ENCODE data around the gene PTPRU.
A peak's percentile ranks its signal among the peaks of the same experiment; 100 is the strongest.

The PTPRU gene

DNA sequence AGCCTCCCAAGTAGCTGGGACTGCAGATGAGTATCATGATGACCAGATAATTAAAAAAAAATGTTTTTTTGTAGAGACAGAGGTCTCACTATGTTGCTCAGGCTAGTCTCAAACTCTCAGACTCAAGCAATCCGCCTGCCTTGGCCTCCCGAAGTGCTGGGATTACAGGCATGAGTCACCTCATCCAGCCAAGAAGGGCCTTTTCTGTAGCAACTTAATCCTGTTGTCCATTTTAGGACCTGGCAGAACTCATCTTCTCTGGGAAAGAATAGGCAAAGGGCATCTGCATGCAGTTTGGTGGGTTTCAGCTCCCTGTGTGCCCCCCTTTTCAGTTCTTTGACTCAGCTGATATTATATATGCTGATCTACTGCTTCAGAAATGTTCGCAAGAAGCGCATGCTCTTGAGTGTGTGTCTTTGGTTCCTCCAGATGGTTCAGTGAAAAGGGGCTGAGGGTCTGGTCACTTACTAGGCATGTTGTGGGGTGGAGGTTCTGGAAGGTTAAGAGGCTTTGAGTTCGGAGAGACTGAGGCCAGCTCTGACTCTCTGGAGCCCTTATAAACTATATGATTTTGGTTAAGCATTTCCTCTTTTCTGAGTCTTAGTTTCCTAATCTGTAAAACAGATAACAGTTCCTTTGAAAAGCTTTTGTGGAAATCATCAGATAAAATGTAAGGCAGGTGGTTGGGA lies 35.3 kb upstream of the PTPRU start:
- Histone ChIP-seq H2AFZ (no peak overlapping the region), H3K79me2 (no peaks in the 10 kb centered on the region), H3K9me3 (ENCODE audit: control insufficient read depth, low read length) (no peaks in the 10 kb centered on the region), H3K27ac (no peak overlapping the region), H3K9ac (no peak overlapping the region), H3K27me3 (ENCODE audit: control insufficient read depth, insufficient read depth, low read length) (no peaks in the 10 kb centered on the region), H3K36me3 (ENCODE audit: control insufficient read depth, insufficient read depth, low read length) (no peaks in the 10 kb centered on the region), H3K4me1 (no peaks in the 10 kb centered on the region), H3K4me2 (ENCODE audit: low read length) (no peak overlapping the region), H3K4me3 (ENCODE audit: low read depth, low read length) (no peak overlapping the region)
- TF ChIP-seq, protein P1, sequence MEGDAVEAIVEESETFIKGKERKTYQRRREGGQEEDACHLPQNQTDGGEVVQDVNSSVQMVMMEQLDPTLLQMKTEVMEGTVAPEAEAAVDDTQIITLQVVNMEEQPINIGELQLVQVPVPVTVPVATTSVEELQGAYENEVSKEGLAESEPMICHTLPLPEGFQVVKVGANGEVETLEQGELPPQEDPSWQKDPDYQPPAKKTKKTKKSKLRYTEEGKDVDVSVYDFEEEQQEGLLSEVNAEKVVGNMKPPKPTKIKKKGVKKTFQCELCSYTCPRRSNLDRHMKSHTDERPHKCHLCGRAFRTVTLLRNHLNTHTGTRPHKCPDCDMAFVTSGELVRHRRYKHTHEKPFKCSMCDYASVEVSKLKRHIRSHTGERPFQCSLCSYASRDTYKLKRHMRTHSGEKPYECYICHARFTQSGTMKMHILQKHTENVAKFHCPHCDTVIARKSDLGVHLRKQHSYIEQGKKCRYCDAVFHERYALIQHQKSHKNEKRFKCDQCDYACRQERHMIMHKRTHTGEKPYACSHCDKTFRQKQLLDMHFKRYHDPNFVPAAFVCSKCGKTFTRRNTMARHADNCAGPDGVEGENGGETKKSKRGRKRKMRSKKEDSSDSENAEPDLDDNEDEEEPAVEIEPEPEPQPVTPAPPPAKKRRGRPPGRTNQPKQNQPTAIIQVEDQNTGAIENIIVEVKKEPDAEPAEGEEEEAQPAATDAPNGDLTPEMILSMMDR (IDR thresholded peaks at IDR 0.05), result no peak

DNA sequence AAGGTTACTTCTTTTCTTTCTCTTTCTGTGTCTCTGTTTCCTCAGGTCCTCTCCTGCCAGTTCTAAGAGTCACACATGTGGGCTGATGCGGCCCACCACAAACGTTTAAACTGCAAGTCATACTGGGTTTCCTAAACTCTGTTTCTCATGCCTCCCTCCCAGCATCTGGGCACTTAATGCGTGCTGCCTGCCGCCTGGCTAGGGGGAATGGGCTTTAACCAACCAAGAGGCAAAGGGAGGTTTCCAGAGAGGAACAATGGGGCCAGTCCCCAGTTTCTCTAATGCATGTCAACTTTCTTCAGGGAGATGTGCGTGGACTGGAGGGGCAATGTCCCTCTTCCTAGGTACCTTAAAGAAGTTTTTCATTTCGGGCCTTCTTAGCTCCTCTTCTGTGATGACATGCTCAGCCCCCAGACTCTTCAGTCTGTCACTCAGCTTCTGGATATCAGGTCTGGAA lies 34.7 kb upstream of the PTPRU start:
- Histone ChIP-seq H3K36me3 (ENCODE audit: control insufficient read depth, insufficient read depth, low read length) (no peaks in the 10 kb centered on the region), H3K9ac (no peak overlapping the region), H3K4me2 (ENCODE audit: low read length) (no peak overlapping the region)

DNA sequence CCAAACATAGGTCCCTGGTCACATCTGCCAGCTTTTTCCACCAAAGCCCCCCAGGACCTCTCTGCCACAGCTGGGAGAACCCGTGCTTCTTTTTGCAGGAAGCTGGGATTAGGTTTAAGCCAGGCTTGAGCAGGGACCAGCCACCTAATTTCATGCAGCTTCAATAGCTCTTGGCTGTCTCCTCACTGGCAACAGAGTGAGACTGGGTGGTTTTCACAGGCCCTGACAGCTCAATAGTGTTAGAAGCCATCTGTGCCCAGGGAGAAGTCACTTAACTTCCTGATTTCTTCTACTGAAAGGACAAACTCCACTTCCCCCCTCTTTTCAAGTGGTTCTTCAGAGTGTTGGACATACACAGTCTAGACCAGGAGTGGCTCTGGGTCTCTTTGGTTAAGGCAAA lies 34.3 kb upstream of the PTPRU start:
- Histone ChIP-seq H3K79me2 (no peaks in the 10 kb centered on the region), H3K27me3 (ENCODE audit: control insufficient read depth, insufficient read depth, low read length) (no peaks in the 10 kb centered on the region), H3K4me1 (no peaks in the 10 kb centered on the region), H3K9me3 (ENCODE audit: control insufficient read depth, low read length) (no peaks in the 10 kb centered on the region), H3K4me3 (ENCODE audit: low read depth, low read length) (no peak overlapping the region), H2AFZ (no peak overlapping the region), H3K9ac (no peak overlapping the region), H3K27ac (peak overlapping the region; percentile 39), H3K4me2 (ENCODE audit: low read length) (no peak overlapping the region), H3K36me3 (ENCODE audit: control insufficient read depth, insufficient read depth, low read length) (no peaks in the 10 kb centered on the region)
- TF ChIP-seq, protein P1 (IDR thresholded peaks at IDR 0.05), result no peak

More for the DNA sequence above, 34.7 kb upstream of the PTPRU start:
- Histone ChIP-seq H2AFZ (no peak overlapping the region), H3K4me1 (no peaks in the 10 kb centered on the region), H3K4me3 (ENCODE audit: low read depth, low read length) (no peak overlapping the region), H3K79me2 (no peaks in the 10 kb centered on the region), H3K27ac (no peak overlapping the region), H3K27me3 (ENCODE audit: control insufficient read depth, insufficient read depth, low read length) (no peaks in the 10 kb centered on the region), H3K9me3 (ENCODE audit: control insufficient read depth, low read length) (no peaks in the 10 kb centered on the region)
- TF ChIP-seq, protein P1 (IDR thresholded peaks at IDR 0.05), result no peak

DNA sequence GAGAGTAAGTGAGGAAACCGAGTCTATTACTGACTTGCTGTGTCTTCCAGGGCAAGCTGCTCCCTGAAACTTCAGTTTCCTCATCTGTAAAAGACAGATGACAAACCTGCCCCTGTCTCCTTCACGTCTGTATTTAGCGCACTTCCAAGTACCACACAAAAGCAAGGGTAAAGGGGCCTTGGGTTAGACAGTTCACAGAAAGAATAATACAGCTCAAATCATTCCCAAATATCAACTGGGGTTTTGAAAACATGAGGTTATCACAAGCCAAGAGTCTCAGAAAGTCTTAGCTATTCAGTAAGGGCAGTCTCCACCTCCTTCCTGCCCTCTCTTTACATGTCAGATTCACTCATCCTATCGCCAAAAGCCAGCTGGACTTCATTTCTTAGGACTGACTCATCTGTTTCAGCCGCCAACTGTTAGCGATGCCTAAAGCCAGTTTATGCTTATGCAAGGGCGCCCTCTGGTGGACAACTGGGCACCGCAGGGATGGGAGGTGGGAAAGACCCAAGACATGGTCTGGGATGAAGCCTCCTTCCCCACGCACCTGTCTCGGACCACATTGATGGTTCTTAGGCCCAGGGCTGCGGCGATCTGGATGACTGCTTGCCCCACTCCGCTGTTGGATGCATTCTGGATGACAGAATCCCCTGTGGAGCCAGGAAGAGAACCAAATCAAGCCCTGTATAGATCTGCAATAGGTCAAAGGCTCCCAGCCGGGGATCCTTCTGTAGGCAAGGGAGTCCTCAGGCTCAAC lies 33.6 kb upstream of the PTPRU start:
- Histone ChIP-seq H3K4me1 (no peaks in the 10 kb centered on the region), H3K79me2 (no peaks in the 10 kb centered on the region), H3K4me2 (ENCODE audit: low read length) (no peak overlapping the region), H3K27ac (peak overlapping the region; percentile 39), H2AFZ (peak overlapping the region; percentile 50), H3K4me3 (ENCODE audit: low read depth, low read length) (no peak overlapping the region), H3K27me3 (ENCODE audit: control insufficient read depth, insufficient read depth, low read length) (no peaks in the 10 kb centered on the region), H3K9me3 (ENCODE audit: control insufficient read depth, low read length) (no peaks in the 10 kb centered on the region), H3K9ac (no peak overlapping the region), H3K36me3 (ENCODE audit: control insufficient read depth, insufficient read depth, low read length) (no peaks in the 10 kb centered on the region)
- TF ChIP-seq, protein P1 (IDR thresholded peaks at IDR 0.05), result peak; percentile 84

Data from parathyroid adenoma (tissue), 2 donors.